ENCODE data around the gene RAB22A.

DNA sequence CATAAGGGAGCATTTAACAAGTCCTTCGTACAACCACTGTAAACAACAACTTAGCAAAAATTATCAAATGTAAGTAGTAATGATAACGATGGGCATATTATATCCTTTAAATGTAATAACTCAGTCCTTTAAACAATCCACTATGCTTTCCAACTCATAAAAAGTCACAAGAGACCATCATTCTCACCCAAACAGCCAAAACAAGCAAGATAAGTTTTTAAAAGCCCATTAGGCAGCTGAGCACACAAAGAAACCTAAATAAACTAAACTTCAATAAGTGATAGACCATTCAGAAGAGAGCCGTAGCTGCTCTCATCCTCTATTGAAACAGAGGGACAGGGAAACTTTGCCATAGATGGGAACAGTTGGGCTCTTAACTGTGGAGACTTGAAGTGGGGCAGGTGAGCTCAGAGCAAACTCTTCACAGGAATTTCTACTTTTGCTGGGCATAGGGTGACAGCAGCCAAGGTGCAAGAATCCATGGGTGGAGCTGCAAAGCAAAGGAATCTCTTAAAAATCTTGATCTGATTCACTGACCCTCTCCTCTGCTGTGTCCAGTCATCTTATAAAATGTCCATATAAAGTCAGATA is 22.5 kb downstream of the RAB22A start:
- TF ChIP-seq, protein P1, sequence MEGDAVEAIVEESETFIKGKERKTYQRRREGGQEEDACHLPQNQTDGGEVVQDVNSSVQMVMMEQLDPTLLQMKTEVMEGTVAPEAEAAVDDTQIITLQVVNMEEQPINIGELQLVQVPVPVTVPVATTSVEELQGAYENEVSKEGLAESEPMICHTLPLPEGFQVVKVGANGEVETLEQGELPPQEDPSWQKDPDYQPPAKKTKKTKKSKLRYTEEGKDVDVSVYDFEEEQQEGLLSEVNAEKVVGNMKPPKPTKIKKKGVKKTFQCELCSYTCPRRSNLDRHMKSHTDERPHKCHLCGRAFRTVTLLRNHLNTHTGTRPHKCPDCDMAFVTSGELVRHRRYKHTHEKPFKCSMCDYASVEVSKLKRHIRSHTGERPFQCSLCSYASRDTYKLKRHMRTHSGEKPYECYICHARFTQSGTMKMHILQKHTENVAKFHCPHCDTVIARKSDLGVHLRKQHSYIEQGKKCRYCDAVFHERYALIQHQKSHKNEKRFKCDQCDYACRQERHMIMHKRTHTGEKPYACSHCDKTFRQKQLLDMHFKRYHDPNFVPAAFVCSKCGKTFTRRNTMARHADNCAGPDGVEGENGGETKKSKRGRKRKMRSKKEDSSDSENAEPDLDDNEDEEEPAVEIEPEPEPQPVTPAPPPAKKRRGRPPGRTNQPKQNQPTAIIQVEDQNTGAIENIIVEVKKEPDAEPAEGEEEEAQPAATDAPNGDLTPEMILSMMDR (IDR thresholded peaks at IDR 0.05), result no peak
- no peak for TF ChIP-seq EP300 (IDR thresholded peaks at IDR 0.05; ENCODE audit: low read depth)
